NCI-H1930 (cell line): ENCODE data around the gene ACOT8.
"Not testable (repeated sequence)": the region's sequence is repeated elsewhere in the genome, so short reads cannot be mapped to it uniquely, and the experiment has no call there.

Source experiments
- DNase-seq, 2 experiments: peaks; one replicate each; lab custom pipeline; 2025; lab: John Stamatoyannopoulos, UW

Gene ACOT8

DNA sequence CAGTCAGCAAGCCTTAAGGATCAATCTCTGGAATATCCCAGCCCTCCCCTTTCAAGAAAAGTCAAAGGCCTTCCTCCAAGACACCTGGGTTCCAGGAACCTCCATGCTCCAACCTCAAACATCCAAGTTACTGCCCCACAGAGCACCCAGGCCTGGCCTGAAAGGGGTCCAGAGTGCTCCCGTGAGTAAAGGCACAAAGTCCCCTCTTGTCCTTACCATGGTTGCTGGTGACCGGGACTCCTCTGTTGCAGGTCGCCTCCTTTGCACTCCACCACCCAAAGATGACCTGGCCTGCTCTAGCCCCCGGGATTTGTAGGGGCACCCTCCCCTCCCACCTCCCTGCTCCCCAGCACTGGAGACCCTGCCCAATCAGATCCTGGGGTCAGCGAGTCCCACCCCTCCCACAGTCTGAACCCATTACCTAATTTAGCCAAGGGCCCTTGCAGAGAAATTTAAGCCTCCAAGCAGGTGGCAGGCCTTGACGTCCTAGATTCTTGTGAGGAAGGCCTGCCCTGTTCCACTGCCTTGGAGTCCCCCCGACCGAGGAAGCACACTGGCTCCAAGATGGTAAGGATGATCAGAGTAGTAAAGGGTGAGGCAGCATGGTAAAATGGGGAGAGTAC lies 30.1 kb downstream of the ACOT8 start, which contains the start of gene TNNC2:
Gene TNNC2 (minus strand): TSS at position 283 of the 623 bp plus-strand sequence. CDS start 64 bp downstream, at position 219.
- no peak for DNase-seq

DNA sequence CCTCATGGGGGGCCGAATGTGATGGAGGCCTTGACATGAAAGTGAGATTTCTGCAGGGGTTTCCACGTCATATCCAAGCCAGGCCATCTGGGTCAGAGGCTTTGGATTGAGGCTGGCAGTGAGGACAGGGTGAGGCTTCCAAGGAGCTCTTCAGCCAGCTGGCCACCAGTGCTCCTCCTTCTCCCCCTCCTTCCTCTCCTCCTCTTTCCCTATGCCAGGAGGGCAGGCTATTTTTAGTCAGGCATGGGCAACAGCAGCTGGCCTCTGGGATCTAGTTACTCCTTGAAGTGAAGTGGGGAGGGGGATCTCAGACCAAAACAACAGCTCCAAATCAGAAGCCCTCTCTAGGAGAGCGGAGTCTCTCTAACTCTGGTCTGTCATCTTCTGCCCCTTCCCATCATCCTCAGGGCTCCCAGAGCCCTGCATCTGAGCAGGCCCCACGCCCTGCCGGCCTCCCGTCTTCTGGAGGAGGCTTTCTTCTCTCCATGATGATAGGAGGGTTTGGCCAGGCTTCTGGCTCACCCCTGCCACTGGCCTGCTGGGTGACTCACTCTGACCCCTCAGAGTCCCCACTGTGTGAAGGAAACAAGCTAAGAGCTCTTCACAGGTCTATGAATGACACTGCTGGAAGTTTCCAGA lies 30.7 kb downstream of the ACOT8 start:
- no peak for DNase-seq

DNA sequence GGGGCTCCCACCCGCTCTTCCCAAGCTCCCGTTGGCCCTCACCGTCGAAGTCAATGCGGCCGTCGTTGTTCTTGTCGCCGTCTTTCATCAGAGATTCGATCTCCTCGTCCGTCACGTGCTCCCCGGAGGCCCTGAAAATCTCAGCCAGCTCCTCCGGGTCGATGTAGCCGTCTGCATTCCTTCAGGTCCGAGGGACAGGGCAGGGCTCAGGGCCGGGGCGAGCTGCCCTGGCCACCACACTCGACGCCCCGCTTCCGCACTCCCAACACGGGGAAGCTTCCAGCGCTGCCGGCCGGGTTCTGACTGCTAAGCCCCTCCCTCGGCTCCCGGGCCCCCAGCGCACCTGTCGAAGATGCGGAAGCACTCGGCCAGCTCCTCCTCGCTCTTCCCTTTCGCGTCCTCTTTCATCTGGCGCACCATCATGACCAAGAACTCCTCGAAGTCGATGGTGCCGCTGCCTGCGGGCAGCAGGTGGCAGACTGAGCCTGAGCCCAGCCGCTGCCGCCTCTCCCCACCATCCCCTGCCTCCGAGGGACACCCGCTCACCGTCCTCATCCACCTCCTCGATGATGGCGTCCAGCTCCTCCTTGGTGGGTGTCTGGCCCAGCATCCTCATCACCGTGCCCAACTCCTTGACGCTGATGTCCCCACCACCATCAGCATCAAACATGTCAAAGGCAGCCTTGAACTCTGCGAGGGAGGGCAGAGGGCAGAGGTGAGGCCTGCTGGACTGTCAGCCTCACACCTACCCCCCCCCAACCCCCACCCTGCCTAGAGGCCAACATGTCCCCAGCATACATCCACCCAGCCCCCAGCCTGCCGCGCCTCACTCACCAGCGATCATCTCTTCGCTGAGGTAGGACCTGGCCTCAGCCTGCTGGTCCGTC lies 33.0 kb downstream of the ACOT8 start:
- no peak for DNase-seq

DNA sequence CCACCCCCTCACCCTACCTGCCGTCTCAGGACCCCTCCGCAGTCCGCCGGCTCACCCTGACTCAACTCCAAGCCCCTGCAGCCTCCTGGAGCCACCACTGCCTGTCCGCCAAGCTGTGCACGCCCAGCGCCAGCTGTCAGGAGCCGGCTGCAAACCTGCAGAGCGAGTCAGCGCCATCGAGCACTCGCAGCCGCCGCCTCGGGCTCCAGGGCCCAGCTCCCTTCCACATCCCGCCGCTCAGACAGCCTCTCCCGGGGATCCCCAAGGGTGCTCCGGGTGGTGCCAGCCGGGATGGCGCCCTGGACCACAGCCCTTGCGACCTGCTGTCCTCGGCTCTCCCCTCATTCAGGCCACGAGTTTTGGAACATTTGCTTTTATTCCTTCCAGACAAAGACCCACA lies 34.3 kb downstream of the ACOT8 start:
- peak in 1 of 2 experiments; percentile 23 for DNase-seq

DNA sequence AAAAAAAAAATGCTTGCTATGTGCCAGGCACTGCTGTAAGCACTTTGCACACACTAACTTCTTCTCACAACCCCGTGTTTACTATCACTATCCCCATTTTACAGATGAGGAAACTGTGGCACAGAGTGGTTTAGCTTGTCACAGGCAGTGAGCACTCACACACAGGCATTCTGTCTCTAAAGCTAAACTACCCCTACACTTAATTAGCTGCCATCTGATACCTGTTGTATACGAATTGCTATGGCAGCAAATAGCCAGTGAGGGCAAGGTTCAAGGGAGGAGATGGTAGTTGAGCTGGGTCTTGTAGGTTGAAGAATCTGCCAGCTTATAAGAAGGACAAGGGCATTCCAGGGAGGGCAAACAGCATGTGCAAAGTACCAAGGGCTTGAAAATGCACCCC lies 35.2 kb downstream of the ACOT8 start:
- no peak for DNase-seq

DNA sequence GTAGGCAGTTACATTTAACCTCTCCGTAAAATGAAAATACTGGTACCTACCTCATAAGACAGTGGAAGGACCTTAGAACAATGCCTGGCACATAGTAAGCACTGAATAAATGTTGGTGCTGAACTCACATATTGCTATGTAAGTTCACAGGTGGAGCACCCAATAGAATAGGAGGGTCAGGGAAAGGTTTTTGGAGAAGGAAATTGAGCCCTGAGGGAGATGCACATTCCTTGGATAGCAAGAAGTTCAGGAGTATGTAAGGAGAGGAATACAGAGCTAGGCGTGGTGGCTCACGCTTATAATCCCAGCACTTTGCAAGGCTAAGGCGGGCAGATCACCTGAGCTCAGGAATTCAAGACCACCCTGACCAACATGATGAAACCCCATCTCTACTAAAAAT lies 37.7 kb downstream of the ACOT8 start:
- DNase-seq: no peak

DNA sequence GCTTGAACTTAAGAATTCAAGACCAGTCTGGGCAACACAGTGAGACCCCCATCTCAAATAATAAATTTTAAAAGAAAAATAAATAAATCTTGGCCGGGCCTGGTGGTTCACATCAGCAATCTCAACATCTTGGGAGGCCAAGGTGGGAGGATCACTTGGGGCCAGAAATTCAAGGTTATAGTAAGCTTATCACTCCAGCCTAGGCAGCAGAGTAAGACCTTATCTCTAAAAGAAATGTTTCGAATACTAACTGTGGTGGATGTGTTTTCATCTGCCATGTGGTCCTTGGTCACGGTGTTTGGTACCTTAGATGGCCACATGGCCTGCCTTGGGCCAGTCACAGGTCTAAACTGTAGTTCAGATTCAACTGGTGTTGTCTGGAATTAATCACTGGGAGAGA lies 39.0 kb downstream of the ACOT8 start:
- no peak for DNase-seq

DNA sequence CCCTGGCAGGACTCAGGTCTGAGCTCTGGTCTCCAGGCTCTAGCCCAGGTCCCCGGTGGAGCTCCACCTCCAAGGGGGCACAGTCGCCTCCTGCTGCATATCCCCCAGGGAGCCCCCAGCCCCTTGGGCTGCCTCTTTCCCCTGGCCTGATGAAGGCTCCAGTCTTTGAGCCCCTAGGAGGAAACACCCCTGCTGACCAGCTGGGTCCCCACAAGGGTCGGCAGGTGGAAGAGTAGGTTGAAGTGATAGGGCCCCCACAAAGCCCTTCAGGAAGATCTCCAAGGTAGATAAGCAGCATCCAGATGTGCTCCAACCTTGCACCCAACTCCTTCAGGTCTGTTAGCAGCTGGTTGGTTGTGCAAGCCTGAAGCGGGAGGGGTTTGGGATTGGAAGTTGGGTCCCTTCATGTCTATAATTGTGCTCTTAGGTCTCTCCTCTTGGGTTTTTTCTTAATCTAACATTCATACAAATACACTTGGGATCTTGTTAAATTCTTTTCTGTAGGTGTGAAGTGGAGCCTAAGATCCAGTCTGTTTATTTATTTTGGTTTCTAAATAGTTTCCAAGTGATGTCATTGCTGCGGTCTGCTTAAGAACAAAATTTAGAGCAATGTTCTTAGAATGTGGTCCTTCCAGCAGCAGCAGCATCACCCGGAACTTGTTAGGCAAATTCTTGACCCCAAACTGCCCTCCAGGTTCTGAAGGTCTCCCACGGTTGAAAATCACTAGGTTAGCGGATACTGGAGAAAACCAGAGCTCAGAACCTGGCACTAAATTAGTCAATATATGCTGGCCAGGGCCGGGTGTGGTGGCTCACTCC lies 39.6 kb downstream of the ACOT8 start:
- no peak for DNase-seq

DNA sequence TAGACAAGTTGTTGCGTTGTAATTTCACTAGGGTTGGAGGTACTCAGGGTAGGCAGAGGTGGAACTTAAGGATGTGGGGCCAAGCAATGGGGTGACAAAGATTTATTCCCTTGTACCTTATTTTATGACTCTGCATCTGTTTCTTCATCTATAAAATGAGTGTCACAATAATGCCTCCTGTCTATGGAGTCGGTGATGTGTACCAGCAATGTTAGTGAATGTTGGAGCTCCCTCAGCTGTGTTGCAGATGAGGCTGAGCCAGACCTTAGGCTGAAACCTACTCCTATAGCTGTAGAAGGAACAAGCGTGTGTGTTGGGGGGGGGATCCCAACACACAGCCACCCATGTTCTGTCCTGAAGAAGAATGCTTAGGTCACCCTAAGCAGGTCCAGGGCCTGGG lies 40.2 kb downstream of the ACOT8 start:
- no peak for DNase-seq

DNA sequence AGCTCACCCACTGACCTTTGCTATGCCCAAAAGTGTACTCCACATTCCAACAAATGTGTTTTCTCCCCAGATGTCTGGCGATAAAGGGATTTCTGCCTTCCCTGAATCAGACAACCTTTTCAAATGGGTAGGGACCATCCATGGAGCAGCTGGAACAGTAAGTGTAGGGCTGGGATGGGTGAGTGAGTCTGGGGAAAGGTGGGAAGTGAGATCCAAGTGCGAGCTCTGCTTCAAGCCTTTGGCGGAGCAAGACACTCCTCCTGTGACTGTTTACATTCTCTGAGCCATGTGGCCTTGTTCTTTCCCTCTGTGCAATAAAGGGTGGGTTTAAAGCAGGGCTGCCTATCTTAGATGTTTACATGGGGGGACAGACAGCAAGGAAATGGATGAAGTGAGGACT lies 42.9 kb downstream of the ACOT8 start:
- no peak for DNase-seq

DNA sequence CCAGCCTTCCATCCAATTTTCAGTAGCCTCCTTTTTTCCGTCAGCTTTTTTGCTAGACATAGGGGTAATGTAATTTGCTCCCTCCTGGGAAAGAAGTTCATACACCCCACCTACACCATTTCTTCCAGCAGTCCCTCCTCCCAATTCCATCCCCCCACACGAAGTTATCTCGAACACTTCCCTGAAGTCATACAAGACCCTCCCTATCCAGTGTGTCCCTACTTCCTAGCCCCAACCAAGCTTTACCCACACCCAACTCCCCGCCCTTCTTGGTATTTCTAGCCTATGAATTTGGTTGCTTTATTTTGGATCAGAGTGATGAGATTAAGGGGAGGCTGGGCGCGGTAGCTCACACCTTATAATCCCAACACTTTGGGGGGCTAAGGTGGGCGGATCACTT lies 43.7 kb downstream of the ACOT8 start:
- DNase-seq: no peak

DNA sequence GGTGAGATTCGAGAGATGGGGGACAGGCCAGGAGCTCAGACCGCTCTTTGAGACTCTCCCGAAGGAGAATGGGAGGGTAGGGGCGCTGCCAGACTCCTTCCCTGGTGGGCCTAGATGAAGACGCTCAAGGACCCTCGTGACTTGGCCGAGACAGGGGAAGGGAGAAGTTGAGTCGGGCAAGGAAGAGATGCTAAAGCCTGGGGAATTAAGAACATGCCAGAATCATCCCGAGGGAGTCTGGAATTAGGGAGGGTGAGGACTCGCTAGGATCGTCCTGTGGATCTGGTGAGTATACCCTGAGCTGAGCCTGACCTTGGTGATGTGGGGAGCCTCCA lies 44.2 kb downstream of the ACOT8 start:
- no peak for DNase-seq

DNA sequence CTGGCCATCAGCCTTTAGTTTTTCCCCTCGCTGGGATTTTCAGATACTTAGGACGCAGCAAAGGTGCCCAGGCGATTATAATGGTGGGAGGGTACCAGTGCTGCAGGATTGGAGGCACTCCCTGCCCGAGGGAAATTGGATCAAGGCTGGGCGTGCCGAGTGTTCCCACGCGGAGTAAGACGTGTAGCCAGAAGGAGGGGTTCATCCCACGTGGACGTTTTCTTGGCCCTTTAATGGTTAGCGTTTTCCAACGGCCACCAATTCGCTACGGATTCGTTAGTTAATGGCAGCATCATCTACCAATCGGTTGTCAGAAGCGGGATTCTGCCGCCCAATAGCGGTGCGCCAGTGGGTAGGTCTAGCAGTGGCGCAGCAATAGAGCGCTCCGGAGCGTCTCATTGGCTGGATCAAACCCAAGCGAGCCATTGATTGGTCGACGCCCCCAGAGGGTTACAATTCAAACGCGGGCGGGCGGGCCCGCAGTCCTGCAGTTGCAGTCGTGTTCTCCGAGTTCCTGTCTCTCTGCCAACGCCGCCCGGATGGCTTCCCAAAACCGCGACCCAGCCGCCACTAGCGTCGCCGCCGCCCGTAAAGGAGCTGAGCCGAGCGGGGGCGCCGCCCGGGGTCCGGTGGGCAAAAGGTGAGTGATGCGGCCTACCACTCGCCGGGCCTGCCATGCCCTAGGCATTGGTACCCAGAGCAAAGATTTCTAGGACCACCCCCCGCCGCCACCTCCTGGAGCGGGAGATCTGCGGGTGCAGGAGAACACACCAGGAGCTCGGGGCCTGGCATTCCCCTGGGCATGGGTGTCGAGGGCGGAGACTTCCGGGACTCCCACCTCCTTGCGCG lies 44.8 kb downstream of the ACOT8 start, which contains the start of gene UBE2C:
Gene UBE2C (plus strand): TSS at position 488 of the 849 bp plus-strand sequence. CDS start 52 bp downstream, at position 540.
- peak; percentile 99 to 100 for DNase-seq

DNA sequence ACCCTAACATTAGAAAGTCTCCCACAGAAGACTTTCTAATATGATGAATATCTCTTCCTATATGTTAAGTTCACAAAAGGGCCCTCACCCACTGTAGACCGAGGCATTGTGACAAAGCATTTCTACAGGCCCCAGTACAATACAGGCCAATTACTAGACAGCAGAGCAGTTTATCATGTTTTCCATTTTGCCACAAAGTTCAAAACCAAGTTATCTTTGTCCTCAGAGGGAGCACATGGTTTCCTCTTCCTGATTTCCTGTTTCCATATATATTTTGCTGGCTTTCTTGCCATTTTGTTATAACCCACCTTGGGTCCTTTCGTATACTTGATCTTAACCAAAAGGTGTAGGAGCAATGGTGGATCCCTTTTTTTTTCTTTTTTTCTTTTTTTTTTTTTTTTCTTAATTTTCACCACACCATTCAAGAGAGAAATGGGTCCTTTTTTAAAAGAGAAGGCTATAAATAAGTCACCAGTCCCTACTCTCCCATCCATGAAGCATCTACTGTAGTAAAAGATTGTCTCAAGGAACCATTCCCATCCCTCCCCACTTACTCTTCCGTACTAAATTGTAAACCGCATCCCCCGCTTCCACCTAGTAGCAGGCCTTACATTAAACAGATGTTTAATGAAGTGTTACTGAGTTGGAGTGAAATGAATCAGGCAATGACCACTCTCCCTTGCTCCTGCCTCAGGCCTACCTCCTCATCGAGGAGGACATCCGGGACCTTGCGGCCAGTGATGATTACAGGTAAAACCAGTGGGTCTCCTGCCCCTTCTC lies 46.8 kb downstream of the ACOT8 start:
- DNase-seq: no peak

DNA sequence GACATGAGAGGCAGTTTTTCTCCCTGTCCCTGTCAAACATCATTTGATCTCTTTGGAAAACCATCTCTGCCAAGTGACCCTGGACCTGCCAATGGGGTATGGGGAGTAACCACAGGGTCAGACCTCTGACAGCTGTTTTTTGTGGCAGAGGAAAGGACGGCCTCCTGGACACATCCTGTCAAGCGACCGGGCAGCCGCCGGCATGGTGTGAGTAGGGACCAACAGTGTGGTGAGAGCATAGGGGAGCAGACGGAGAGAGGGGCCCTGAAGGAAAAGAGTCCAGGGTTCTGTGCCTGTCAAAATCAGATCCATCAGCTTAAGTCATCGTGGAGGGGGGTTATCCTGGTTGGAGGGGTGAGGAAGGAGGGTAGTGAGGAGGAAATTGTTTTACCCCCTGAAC lies 55.3 kb downstream of the ACOT8 start:
- DNase-seq: no peak

DNA sequence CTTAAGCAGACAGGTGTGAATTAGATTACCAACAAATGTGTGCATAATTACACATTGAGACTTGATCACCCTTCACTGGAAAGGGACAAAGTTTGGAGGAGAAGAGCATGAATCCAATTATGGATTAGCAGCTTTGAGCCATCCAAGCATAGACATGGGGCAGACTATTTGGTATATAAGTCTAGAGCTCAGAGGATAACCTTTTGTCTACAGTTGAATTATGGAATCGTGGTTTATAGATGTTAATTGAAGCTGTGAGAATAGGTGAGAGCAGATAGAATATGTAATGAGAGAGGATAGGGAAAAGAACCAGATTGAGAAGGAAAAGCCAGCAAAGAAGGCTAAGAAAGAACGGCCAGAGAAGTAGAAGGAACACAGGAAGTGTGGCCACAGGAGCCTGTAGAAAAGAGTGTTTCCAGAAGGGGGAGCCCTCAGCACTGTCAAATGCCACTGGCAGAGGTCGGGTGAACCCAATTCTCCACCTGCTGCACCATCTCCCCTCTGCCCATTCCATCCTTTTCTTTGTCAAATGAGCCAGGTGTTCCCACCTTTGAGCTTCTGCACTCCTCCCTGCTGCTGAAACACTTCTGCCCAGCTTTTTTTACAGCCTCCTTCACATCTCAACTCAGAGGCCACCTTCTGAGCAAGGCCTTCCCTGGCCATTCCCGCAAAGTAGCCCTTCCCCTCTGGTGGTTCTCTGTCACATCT lies 58.1 kb downstream of the ACOT8 start:
- DNase-seq: peak; percentile 13 to 48

DNA sequence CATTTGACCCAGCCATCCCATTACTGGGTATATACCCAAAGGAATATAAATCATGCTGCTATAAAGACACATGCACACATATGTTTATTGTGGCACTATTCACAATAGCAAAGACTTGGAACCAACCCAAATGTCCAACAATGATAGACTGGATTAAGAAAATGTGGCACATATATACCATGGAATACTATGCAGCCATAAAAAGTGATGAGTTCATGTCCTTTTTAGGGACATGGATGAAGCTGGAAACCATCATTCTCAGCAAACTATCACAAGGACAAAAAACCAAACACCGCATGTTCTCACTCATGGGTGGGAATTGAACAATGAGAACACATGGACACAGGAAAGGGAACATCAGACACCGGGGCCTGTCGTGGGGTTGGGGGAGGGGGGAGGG lies 59.2 kb downstream of the ACOT8 start:
- not testable (repeated sequence) for DNase-seq

DNA sequence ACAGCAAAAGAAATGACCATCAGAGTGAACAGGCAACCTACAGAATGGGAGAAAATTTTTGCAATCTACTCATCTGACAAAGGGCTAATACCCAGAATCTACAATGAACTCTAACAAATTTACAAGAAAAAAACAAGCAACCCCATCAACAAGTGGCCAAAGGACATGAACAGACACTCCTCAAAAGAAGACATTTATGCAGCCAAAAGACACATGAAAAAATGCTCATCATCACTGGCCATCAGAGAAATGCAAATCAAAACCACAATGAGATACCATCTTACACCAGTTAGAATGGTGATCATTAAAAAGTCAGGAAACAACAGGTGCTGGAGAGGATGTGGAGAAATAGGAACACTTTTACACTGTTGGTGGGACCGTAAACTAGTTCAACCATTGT lies 59.7 kb downstream of the ACOT8 start:
- not testable (repeated sequence) for DNase-seq

DNA sequence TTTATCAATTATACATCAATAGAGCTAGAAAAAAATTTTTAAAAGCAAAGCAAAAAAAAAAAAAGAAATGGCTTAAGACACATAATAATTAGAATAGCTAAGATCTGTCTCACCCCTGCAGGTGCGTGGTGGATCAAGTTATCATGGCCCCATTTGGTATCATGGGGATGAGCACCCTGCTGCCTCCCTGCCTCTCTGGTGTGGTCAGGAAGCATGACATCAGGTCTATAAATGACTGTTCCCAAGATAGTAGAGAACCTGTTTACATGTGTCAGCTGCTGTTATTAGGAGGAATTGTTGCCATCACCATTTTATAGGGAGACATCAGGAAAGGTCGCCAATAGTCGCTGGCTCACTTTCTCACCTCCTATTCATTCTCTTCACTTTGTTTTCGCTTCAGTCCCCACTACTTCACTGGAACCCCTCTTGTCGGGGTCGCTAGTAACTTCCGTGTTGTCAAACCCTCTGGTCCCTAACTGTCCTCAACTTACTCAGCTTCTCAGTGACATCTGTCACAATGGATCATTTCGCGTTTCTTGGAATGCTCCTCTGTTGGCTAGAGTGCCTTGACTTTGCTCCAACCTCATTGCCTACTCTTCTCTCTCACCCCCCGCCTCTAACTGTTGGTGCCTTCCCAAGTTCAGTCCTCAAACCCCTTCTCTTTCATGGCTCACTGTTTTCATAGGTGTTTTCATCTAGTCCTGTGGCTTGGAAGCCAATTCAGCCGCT lies 60.7 kb downstream of the ACOT8 start:
- no peak for DNase-seq
